Measurements from ENCODE around the gene LSR.

Gene LSR

DNA sequence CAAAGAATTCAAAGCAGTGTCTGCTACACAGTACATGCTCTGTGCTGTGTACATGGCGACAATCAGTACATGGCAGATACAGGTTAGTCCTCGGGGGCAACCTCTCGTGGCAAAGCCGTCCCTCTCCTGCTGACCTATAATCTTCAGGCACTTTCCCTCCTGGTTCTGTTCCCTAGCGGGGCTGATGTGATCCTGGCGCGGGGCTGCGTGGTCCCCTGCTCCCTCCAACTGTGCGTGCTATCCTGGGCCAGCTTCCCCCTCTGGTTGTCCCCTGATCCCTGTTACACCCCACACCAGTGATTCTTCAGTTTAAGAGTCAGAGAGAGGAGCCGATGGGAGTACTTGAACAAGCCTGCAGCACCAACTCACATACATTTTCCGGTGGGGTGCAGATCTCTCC, 55.2 kb downstream of the LSR start:
- DNase-seq = no peak

GRCh38 chr19:35305181-35305580, 56.4 kb downstream of the LSR start:
- no peak for DNase-seq

- DNase-seq = no peak
These were observed 57.9 kb downstream of the LSR start for GRCh38 chr19:35306473-35307246.

- DNase-seq = no peak
These were observed 59.1 kb downstream of the LSR start for GRCh38 chr19:35307931-35308330.

DNA sequence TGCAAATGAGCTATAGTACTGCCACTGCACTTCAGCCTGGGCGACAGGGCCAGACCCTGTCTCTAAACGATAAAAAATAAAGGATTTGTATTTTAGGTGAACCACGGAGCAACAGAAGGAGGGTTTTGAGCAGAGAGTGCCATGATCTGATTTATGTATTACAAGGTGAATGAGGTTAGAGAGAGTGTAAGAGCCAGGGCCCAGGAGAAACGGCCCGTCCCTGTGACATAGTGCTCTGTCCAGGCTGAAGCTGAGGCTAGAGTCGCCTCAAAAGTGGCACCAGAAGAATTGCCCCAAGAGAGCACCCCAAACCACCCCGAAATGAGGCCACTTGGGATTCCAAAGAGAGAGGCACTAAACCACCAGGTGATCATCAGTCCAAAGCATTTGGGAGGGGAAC, 60.1 kb downstream of the LSR start:
- no peak for DNase-seq

GRCh38 chr19:35309481-35310279, 60.9 kb downstream of the LSR start:
- DNase-seq = no peak

DNA sequence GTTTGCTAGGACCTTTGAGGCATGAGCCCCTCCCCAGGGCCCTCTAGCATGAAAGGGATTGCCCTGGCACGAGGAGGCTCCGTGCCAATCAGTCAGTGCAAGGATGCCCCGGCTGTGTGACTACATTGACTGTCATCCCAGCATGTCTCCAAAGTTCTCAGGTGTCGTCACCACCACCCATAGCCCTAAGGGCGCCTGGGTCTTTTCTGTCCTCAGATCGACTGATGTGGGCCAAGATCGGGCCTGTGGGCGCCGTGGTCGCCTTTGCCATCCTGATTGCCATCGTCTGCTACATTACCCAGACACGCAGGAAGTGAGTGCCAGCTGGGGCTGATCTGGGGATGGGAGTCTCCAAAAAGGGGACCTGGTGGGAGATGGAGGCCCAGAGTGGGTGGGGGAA, 61.5 kb downstream of the LSR start:
- no peak for DNase-seq

GRCh38 chr19:35310811-35311465, 62.1 kb downstream of the LSR start:
- no peak for DNase-seq

GRCh38 chr19:35311901-35312665, 63.3 kb downstream of the LSR start:
- no peak for DNase-seq

- no peak for DNase-seq
These were observed 64.8 kb downstream of the LSR start for GRCh38 chr19:35313587-35313986.

GRCh38 chr19:35314031-35314430, 65.2 kb downstream of the LSR start:
- no peak for DNase-seq

DNA sequence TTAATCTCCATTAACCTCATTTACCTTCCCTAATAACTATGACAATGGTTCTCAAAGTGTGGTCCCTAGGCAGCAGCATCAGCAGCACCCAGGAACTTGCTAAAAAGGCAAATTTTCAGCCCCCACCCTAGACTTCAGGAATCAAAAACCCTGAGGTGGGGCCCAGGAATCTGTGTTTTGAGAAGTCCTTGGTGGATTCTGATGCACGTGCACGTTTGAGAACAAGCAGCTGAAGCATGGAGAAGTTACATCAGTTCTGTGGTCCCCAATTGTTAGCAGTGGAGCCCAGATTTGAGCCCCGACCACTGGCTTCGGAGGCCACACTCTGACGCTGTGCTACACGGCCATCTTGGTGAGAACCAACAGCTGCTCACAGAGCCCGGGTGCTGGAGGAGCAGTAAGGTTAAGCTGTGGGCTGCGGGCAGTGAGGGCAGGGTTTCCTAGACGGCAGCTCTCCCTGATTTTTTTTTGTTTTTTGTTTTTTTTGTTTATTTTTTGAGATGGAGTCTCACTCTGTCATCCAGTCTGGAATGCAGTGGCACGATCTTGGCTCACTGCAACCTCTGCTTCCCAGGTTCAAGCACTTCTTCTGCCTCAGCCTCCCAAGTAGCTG, 66.2 kb downstream of the LSR start:
- DNase-seq = no peak

- no peak for DNase-seq
These were observed 67.1 kb downstream of the LSR start for GRCh38 chr19:35315883-35316282.

DNA sequence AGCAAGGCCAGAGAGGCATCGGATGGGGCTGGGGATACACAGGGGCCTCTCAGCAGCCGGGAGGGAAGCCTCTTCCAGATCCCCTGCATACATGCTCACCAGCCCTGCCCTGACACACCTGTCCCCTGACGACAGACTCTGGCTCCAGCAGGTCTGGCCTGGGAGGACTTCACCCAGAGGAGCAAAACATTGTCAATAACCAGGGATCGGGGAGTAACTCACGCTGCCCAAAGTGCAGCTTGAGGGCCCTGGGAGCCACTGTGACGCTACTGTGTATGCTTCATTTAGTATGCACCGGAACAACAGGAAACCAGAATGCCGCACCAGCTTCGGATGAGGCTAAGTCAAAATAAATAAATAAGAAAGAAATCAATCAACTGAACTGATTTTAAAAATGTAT, 67.8 kb downstream of the LSR start:
- no peak for DNase-seq
